GM20431 (cell line): ENCODE data around the gene EPHB6.

Source experiments
- in situ Hi-C: fragments of 300-500 bp; cut with MseI, MboI; formaldehyde crosslinking; loops from one replicate; pipeline ENCODE4 v1.15.0; 2020; ENCODE audit warnings: low sequenced_read_pairs; ENCODE audit not compliant: unreplicated experiment

EPHB6 gene

GRCh38 chr7:142854372-142855113 is at the start of gene EPHB6:
EPHB6 (plus strand) TSS chr7:142855076; CDS start chr7:142863228, 8,152 bp downstream.
- in situ Hi-C loops, result no loop called here

GRCh38 chr7:142805350-142806021 is 49.4 kb upstream of the EPHB6 start:
- in situ Hi-C loops, result no loop called here

GRCh38 chr7:142806022-142806356 is 48.9 kb upstream of the EPHB6 start:
- in situ Hi-C loops, result no loop called here

GRCh38 chr7:142806957-142807356 is 47.9 kb upstream of the EPHB6 start:
- in situ Hi-C loops, result no loop called here

- in situ Hi-C loops, result no loop called here
Measured at GRCh38 chr7:142807855-142808460, 46.9 kb upstream of the EPHB6 start.

GRCh38 chr7:142808461-142808801 is 46.4 kb upstream of the EPHB6 start:
- in situ Hi-C loops, result no loop called here

- in situ Hi-C loops, result no loop called here
Measured at GRCh38 chr7:142808802-142809583, 45.9 kb upstream of the EPHB6 start.

GRCh38 chr7:142809671-142810070 is 45.2 kb upstream of the EPHB6 start:
- in situ Hi-C loops, result no loop called here

GRCh38 chr7:142811154-142811737 is 43.6 kb upstream of the EPHB6 start:
- in situ Hi-C loops, result no loop called here

- in situ Hi-C loops, result no loop called here
Measured at GRCh38 chr7:142812437-142813215, 42.2 kb upstream of the EPHB6 start.

- in situ Hi-C loops, result no loop called here
Measured at GRCh38 chr7:142813226-142813625, 41.6 kb upstream of the EPHB6 start.

GRCh38 chr7:142813699-142814098 is 41.2 kb upstream of the EPHB6 start:
- in situ Hi-C loops, result no loop called here

GRCh38 chr7:142814451-142814850 is 40.4 kb upstream of the EPHB6 start:
- in situ Hi-C loops, result no loop called here

GRCh38 chr7:142815134-142815533 is 39.7 kb upstream of the EPHB6 start:
- in situ Hi-C loops, result no loop called here

GRCh38 chr7:142817506-142817905 is 37.4 kb upstream of the EPHB6 start:
- in situ Hi-C loops, result no loop called here

GRCh38 chr7:142819530-142819929 is 35.3 kb upstream of the EPHB6 start:
- in situ Hi-C loops, result no loop called here

- in situ Hi-C loops, result no loop called here
Measured at GRCh38 chr7:142822714-142823113, 32.2 kb upstream of the EPHB6 start.

- in situ Hi-C loops, result no loop called here
Measured at GRCh38 chr7:142827951-142828500, 26.9 kb upstream of the EPHB6 start.

GRCh38 chr7:142832417-142832816 is 22.5 kb upstream of the EPHB6 start:
- in situ Hi-C loops, result no loop called here
